Activated CD8-positive, alpha-beta T cell treated with anti-CD3 and anti-CD28 coated beads, Interleukin-2, amount 10 ng/mL, durations not matched to agents 7 days and 5 days (primary cell): ENCODE measurements around the gene TAOK3. TPM values are rescaled to one million over a fixed set of nuclear protein-coding genes. Genes with fewer than 3 reads are reported as not detected.
A peak's percentile ranks its signal among the peaks of the same experiment; 100 is the strongest.
"Not testable (repeated sequence)": the region's sequence is repeated elsewhere in the genome, so short reads cannot be mapped to it uniquely, and the experiment has no call there.

Source experiments
- ATAC-seq: fragments of 150-1000 bp; cut with Tn5 transposase; one replicate; pipeline ENCODE4 v1.10.0; 2021; ENCODE audit warnings: moderate library complexity
- CTCF ChIA-PET: fragments of 350-600 bp; sonication (Branson Sonifier 250); formaldehyde crosslinking; loops from one replicate; lab custom pipeline; 2021; ENCODE audit warnings: antibody characterized with exemption; lab: Charles Lee
- POLR2A ChIA-PET: fragments of 350-600 bp; sonication (Branson Sonifier 250); formaldehyde crosslinking; loops from one replicate; lab custom pipeline; 2021; ENCODE audit warnings: antibody characterized with exemption; lab: Charles Lee
- DNase-seq: peaks from one replicate; pipeline ENCODE4 v3.0.0-alpha.2; 2020
- H3K27ac Mint-ChIP-seq: one replicate; pipeline ENCODE4 v1.8.0; 2021; ENCODE audit warnings: mild to moderate bottlenecking, mixed read lengths
- H3K27me3 Mint-ChIP-seq: one replicate; pipeline ENCODE4 v1.8.0; 2021; ENCODE audit warnings: low read depth, mixed read lengths
- H3K36me3 Mint-ChIP-seq: one replicate; pipeline ENCODE4 v1.8.0; 2021; ENCODE audit warnings: low read depth, mixed read lengths
- H3K4me1 Mint-ChIP-seq: one replicate; pipeline ENCODE4 v1.8.0; 2021; ENCODE audit warnings: low read depth, mixed read lengths
- H3K4me3 Mint-ChIP-seq: one replicate; pipeline ENCODE4 v1.8.0; 2021; ENCODE audit warnings: mild to moderate bottlenecking, mixed read lengths
- H3K9me3 Mint-ChIP-seq: one replicate; pipeline ENCODE4 v1.8.0; 2022; ENCODE audit warnings: mixed read lengths; ENCODE audit not compliant: insufficient read depth
- total RNA-seq, 2 experiments: library from RNA; stranded (reverse); gene quantifications; one replicate each; pipeline ENCODE4 v1.2.3, GENCODE V29; 2021

TAOK3 gene
- total RNA-seq, 2 experiments from 2014 or later = 57.1 to 61.4 TPM

- Mint-ChIP-seq H3K9me3 (no peaks in the 10 kb centered on the region), H3K27ac (no peak overlapping the region)
These were observed 123.2 kb downstream of the TAOK3 start for GRCh38 chr12:118249547-118249946.

GRCh38 chr12:118245886-118246285 is 126.8 kb downstream of the TAOK3 start:
- DNase-seq, H3K4me1 Mint-ChIP-seq, H3K27me3 Mint-ChIP-seq, H3K4me3 Mint-ChIP-seq, H3K9me3 Mint-ChIP-seq, ATAC-seq, CTCF ChIA-PET, POLR2A ChIA-PET, H3K27ac Mint-ChIP-seq: not testable (repeated sequence)
- peaks cover 12% of the 10 kb centered on the region for H3K36me3 Mint-ChIP-seq

More at GRCh38 chr12:118249547-118249946, 123.2 kb downstream of the TAOK3 start:
- H3K4me1 Mint-ChIP-seq = no peaks in the 10 kb centered on the region
- no peak overlapping the region for H3K4me3 Mint-ChIP-seq
- peaks cover 9% of the 10 kb centered on the region for H3K36me3 Mint-ChIP-seq
- ChIA-PET CTCF (interaction anchor here (0.7 to 1.1 kb wide), 2 partner anchors 8 to 374 kb away, joined by 3 read pairs; no protein-coding TSS in a partner anchor), POLR2A (no interaction called here)
- DNase-seq (no peak), ATAC-seq (no peak)
- no peaks in the 10 kb centered on the region for H3K27me3 Mint-ChIP-seq

- H3K27me3 Mint-ChIP-seq = no peaks in the 10 kb centered on the region
- ChIA-PET CTCF (interaction anchor here (0.7 kb wide), 1 partner anchor 137 kb away, joined by 3 read pairs; no protein-coding TSS in a partner anchor), POLR2A (no interaction called here)
- H3K4me1 Mint-ChIP-seq = peaks cover 18% of the 10 kb centered on the region
- DNase-seq (no peak), ATAC-seq (no peak)
- H3K9me3 Mint-ChIP-seq = no peaks in the 10 kb centered on the region
- H3K36me3 Mint-ChIP-seq = peaks cover 43% of the 10 kb centered on the region
- no peak overlapping the region for H3K4me3 Mint-ChIP-seq
- no peak overlapping the region for H3K27ac Mint-ChIP-seq
These were observed 133.8 kb downstream of the TAOK3 start for GRCh38 chr12:118238888-118239287.

GRCh38 chr12:118237908-118238307 is 134.8 kb downstream of the TAOK3 start:
- no peak for DNase-seq
- Mint-ChIP-seq H3K4me3 (no peak overlapping the region), H3K9me3 (no peaks in the 10 kb centered on the region), H3K36me3 (peaks cover 50% of the 10 kb centered on the region), H3K27me3 (no peaks in the 10 kb centered on the region), H3K4me1 (peaks cover 18% of the 10 kb centered on the region), H3K27ac (no peak overlapping the region)
- CTCF ChIA-PET = no interaction called here
- POLR2A ChIA-PET = no interaction called here
- no peak for ATAC-seq

- ATAC-seq (no peak), DNase-seq (no peak)
- Mint-ChIP-seq H3K4me1 (peaks cover 18% of the 10 kb centered on the region), H3K4me3 (no peak overlapping the region), H3K36me3 (peaks cover 53% of the 10 kb centered on the region), H3K27ac (peak overlapping the region; percentile 35), H3K27me3 (no peaks in the 10 kb centered on the region), H3K9me3 (no peaks in the 10 kb centered on the region)
- ChIA-PET POLR2A (no interaction called here), CTCF (no interaction called here)
These were observed 135.5 kb downstream of the TAOK3 start for GRCh38 chr12:118237052-118237665.

GRCh38 chr12:118220702-118221101 is 152.0 kb downstream of the TAOK3 start:
- no peak overlapping the region for H3K4me3 Mint-ChIP-seq
- H3K27ac Mint-ChIP-seq = no peak overlapping the region
- H3K36me3 Mint-ChIP-seq = peaks cover 16% of the 10 kb centered on the region
- DNase-seq (no peak), ATAC-seq (no peak)
- ChIA-PET CTCF (interaction anchor here (0.9 kb wide), 1 partner anchor 157 kb away, joined by 3 read pairs; no protein-coding TSS in a partner anchor), POLR2A (no interaction called here)
- no peaks in the 10 kb centered on the region for H3K9me3 Mint-ChIP-seq
- no peaks in the 10 kb centered on the region for H3K27me3 Mint-ChIP-seq
- no peaks in the 10 kb centered on the region for H3K4me1 Mint-ChIP-seq

GRCh38 chr12:118219772-118220171 is 152.9 kb downstream of the TAOK3 start:
- H3K4me3 Mint-ChIP-seq = no peak overlapping the region
- no peak for ATAC-seq
- peaks cover 19% of the 10 kb centered on the region for H3K36me3 Mint-ChIP-seq
- no peak overlapping the region for H3K27ac Mint-ChIP-seq
- no peak for DNase-seq
- no peaks in the 10 kb centered on the region for H3K27me3 Mint-ChIP-seq
- H3K4me1 Mint-ChIP-seq = no peaks in the 10 kb centered on the region
- no peaks in the 10 kb centered on the region for H3K9me3 Mint-ChIP-seq
- ChIA-PET POLR2A (no interaction called here), CTCF (no interaction called here)

GRCh38 chr12:118219106-118219505 is 153.6 kb downstream of the TAOK3 start:
- ATAC-seq (no peak), DNase-seq (no peak)
- no peaks in the 10 kb centered on the region for H3K4me1 Mint-ChIP-seq
- H3K27ac Mint-ChIP-seq = no peak overlapping the region
- ChIA-PET POLR2A (no interaction called here), CTCF (no interaction called here)
- H3K36me3 Mint-ChIP-seq = peaks cover 17% of the 10 kb centered on the region
- no peak overlapping the region for H3K4me3 Mint-ChIP-seq
- H3K27me3 Mint-ChIP-seq = no peaks in the 10 kb centered on the region
- H3K9me3 Mint-ChIP-seq = no peaks in the 10 kb centered on the region

- POLR2A ChIA-PET = no interaction called here
- H3K36me3 Mint-ChIP-seq = peaks cover 32% of the 10 kb centered on the region
- no peaks in the 10 kb centered on the region for H3K9me3 Mint-ChIP-seq
These were observed 159.3 kb downstream of the TAOK3 start for GRCh38 chr12:118213452-118213851.

GRCh38 chr12:118212606-118213005 is 160.1 kb downstream of the TAOK3 start:
- Mint-ChIP-seq H3K36me3 (peaks cover 29% of the 10 kb centered on the region), H3K4me3 (no peak overlapping the region), H3K9me3 (no peaks in the 10 kb centered on the region), H3K27ac (no peak overlapping the region), H3K4me1 (no peaks in the 10 kb centered on the region), H3K27me3 (no peaks in the 10 kb centered on the region)
- ChIA-PET POLR2A (interaction anchor here (0.7 kb wide), 1 partner anchor 486 kb away, joined by 3 read pairs; no protein-coding TSS in a partner anchor), CTCF (interaction anchor here (1.6 kb wide), 1 partner anchor 164 kb away, joined by 5 read pairs; the partner anchor contains the start of gene SUDS3)
- DNase-seq (no peak), ATAC-seq (no peak)

More at GRCh38 chr12:118213452-118213851, 159.3 kb downstream of the TAOK3 start:
- Mint-ChIP-seq H3K4me1 (no peaks in the 10 kb centered on the region), H3K27ac (no peak overlapping the region), H3K4me3 (no peak overlapping the region), H3K27me3 (no peaks in the 10 kb centered on the region)
- no peak for ATAC-seq
- no peak for DNase-seq
- CTCF ChIA-PET = no interaction called here

- ATAC-seq (no peak), DNase-seq (no peak)
- Mint-ChIP-seq H3K27me3 (no peaks in the 10 kb centered on the region), H3K36me3 (peaks cover 16% of the 10 kb centered on the region), H3K4me1 (peaks cover 9% of the 10 kb centered on the region), H3K9me3 (no peaks in the 10 kb centered on the region), H3K27ac (peak overlapping the region; percentile 67), H3K4me3 (no peak overlapping the region)
- ChIA-PET CTCF (interaction anchor here (1.1 kb wide), 1 partner anchor 170 kb away, joined by 3 read pairs; the partner anchor contains the start of gene SUDS3), POLR2A (no interaction called here)
These were observed 166.6 kb downstream of the TAOK3 start for GRCh38 chr12:118206107-118206412.

GRCh38 chr12:118193958-118194357 is 178.7 kb downstream of the TAOK3 start:
- peaks cover 28% of the 10 kb centered on the region for H3K36me3 Mint-ChIP-seq
- ATAC-seq (no peak), DNase-seq (no peak)
- POLR2A ChIA-PET = no interaction called here
- H3K4me1 Mint-ChIP-seq = no peaks in the 10 kb centered on the region
- CTCF ChIA-PET = interaction anchor here (0.6 kb wide), 1 partner anchor 11 kb away, joined by 3 read pairs; no protein-coding TSS in a partner anchor
- no peaks in the 10 kb centered on the region for H3K27me3 Mint-ChIP-seq
- no peak overlapping the region for H3K4me3 Mint-ChIP-seq
- no peaks in the 10 kb centered on the region for H3K9me3 Mint-ChIP-seq
- no peak overlapping the region for H3K27ac Mint-ChIP-seq
